Measurements from ENCODE around the gene HEPHL1. TPM values are rescaled to one million over a fixed set of nuclear protein-coding genes. Genes with fewer than 3 reads are reported as not detected.
"Not testable (repeated sequence)": the region's sequence is repeated elsewhere in the genome, so short reads cannot be mapped to it uniquely, and the experiment has no call there.

HEPHL1 gene
- total RNA-seq, 4 donors from 2014 or later = not detected

DNA sequence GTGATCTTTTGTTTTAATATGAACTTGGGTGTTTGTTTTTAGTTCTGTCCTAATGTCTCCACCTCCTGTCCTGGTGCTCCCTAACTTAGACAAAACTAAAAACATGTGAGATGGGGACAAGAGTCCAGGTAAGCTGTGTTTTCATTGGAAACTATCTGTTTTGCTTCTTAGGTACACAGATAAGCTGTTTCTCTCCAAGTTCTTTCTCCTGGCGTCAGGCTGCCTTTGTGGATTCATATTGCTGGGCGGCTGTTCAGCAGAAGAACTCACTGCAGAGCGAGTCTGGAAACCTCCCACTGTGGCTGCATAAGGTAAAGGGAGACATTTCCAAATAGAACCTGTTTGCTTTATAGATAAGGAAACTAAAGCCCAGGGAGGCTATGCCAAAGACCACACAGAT, 132.2 kb downstream of the HEPHL1 start:
- Histone ChIP-seq H3K36me3 (peaks cover 0 to 4% (median 0%) of the 10 kb centered on the region in 4 donors), H3K27me3 (no peaks in the 10 kb centered on the region), H3K27ac (no peak overlapping the region), H3K4me3 (no peak overlapping the region), H3K9me3 (no peaks in the 10 kb centered on the region), H3K4me1 (peaks cover 6 to 41% (median 19%) of the 10 kb centered on the region in 4 donors)
- TF ChIP-seq POLR2A (IDR thresholded peaks at IDR 0.05) = no peak
- no peak for TF ChIP-seq POLR2AphosphoS5 (IDR thresholded peaks at IDR 0.05)
- TF ChIP-seq EP300 (IDR thresholded peaks at IDR 0.05; ENCODE audit: low read depth) = no peak
- TF ChIP-seq, protein P1, sequence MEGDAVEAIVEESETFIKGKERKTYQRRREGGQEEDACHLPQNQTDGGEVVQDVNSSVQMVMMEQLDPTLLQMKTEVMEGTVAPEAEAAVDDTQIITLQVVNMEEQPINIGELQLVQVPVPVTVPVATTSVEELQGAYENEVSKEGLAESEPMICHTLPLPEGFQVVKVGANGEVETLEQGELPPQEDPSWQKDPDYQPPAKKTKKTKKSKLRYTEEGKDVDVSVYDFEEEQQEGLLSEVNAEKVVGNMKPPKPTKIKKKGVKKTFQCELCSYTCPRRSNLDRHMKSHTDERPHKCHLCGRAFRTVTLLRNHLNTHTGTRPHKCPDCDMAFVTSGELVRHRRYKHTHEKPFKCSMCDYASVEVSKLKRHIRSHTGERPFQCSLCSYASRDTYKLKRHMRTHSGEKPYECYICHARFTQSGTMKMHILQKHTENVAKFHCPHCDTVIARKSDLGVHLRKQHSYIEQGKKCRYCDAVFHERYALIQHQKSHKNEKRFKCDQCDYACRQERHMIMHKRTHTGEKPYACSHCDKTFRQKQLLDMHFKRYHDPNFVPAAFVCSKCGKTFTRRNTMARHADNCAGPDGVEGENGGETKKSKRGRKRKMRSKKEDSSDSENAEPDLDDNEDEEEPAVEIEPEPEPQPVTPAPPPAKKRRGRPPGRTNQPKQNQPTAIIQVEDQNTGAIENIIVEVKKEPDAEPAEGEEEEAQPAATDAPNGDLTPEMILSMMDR (IDR thresholded peaks at IDR 0.05) = no peak
- WGBS, 2 donors (ENCODE audit: low coverage in 1 of 2) = 72% methylated on average over 3 of the region's 3 CpGs; no CpG with 5 or more reads in 1 of the 2 donors
- intact Hi-C loops (cut with DNase I; ENCODE audit: low total_unique reads) (no loop called here), in situ Hi-C loops (cut with MboI; ENCODE audit: low pct_ligation_motif_present in 1 of 4, low pct_unique_long_range_greater_than_20kb in 1 of 4, low sequenced_read_pairs in 3 of 4) (loop anchor here in 1 of 4 donors (25.0 kb wide), 1 partner anchor 334 kb away; the partner anchor contains the start of genes ANKRD49 and MRE11)
- no peak for DNase-seq

DNA sequence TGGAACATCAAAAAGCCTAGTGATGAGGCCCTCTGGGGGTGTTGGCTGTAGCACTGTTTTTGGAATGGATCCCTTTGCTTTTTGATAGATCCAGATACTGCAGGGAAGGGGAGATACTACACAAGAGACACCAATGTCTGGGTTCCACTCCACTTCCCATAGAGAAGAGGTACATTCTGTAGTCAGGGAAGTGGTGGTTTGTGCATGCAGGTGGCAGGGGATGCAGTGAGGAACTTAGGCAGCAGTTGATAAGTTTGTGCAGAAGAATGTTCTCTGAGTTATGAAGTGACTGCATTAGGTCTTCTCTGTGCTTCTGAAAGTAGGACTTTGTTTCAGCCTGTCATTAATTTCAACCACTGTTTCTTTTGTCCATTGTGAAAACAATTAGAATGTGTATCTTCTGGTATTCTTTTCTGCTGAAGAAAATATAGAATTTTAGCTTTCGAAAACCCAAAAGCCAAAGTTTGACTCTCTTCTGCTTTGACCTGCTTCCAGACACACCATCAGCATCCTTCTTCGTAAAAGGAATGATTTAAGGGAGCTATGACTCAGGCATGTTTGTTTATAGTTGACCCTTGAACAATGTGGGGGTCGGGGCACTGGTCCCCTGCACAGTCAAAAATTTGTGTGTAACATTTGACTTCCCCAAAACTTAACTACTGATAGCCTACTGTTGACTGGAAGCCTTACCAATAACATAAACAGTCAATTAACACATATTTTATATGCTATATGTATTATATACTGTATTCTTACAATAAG, 133.1 kb downstream of the HEPHL1 start:
- H3K4me3 ChIP-seq = no peak overlapping the region

DNA sequence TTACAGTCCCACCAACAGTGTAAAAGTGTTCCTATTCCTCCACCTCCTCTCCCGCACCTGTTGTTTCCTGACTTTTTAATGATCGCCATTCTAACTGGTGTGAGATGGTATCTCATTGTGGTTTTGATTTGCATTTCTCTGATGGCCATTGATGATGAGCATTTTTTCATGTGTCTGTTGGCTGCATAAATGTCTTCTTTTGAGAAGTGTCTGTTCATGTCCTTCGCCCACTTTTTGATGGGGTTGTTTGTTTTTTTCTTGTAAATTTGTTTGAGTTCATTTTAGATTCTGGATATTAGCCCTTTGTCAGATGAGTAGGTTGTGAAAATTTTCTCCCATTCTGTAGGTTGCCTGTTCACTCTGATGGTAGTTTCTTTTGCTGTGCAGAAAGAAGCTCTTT, 136.2 kb downstream of the HEPHL1 start:
- 88 to 94% methylated on average over 1 to 3 of the region's 3 CpGs for WGBS, 2 donors (ENCODE audit: low coverage in 1 of 2)
- H3K4me1 ChIP-seq = peaks cover 0 to 10% (median 3%) of the 10 kb centered on the region in 4 donors
- DNase-seq; intact Hi-C loops (cut with DNase I; ENCODE audit: low total_unique reads); H3K27ac ChIP-seq; H3K36me3 ChIP-seq; H3K4me3 ChIP-seq; H3K27me3 ChIP-seq; H3K9me3 ChIP-seq: not testable (repeated sequence)
- in situ Hi-C loops (cut with MboI; ENCODE audit: low pct_ligation_motif_present in 1 of 4, low pct_unique_long_range_greater_than_20kb in 1 of 4, low sequenced_read_pairs in 3 of 4) = loop anchor here in 1 of 4 donors (25.0 kb wide), 1 partner anchor 330 kb away; the partner anchor contains the start of genes ANKRD49 and MRE11

More for the DNA sequence above, 133.1 kb downstream of the HEPHL1 start:
- no peak for TF ChIP-seq POLR2AphosphoS5 (IDR thresholded peaks at IDR 0.05)
- no peak for TF ChIP-seq POLR2A (IDR thresholded peaks at IDR 0.05)
- TF ChIP-seq, protein P1 (IDR thresholded peaks at IDR 0.05) = no peak
- TF ChIP-seq EP300 (IDR thresholded peaks at IDR 0.05; ENCODE audit: low read depth) = no peak
- no peak overlapping the region for H3K27ac ChIP-seq
- peaks cover 3 to 35% (median 16%) of the 10 kb centered on the region in 4 donors for H3K4me1 ChIP-seq
- 66 to 68% methylated on average over 3 of the region's 3 CpGs for WGBS, 2 donors (ENCODE audit: low coverage in 1 of 2)
- H3K36me3 ChIP-seq = peaks cover 0 to 4% (median 0%) of the 10 kb centered on the region in 4 donors
- DNase-seq = no peak
- no peaks in the 10 kb centered on the region for H3K27me3 ChIP-seq
- in situ Hi-C loops (cut with MboI; ENCODE audit: low pct_ligation_motif_present in 1 of 4, low pct_unique_long_range_greater_than_20kb in 1 of 4, low sequenced_read_pairs in 3 of 4) (loop anchor here in 1 of 4 donors (25.0 kb wide), 1 partner anchor 333 kb away; the partner anchor contains the start of genes ANKRD49 and MRE11), intact Hi-C loops (cut with DNase I; ENCODE audit: low total_unique reads) (no loop called here)
- no peaks in the 10 kb centered on the region for H3K9me3 ChIP-seq

Small RNAs within 50 kb of the gene (small RNA-seq; reads per million reads assigned to genes)
- 0 reads per million in 4 donors for gene AP002795.1

Other genes with a start within 250 kb of the HEPHL1 start
- 10 to 100 TPM; 17.1 to 29.1 (median 25.1) TPM for gene MED17, start 237.1 kb upstream of the HEPHL1 start, total RNA-seq
- 1 to 10 TPM in 2 of 4 donors, under 1 TPM in 1, not detected in 1; 0.96 to 3.4 (median 1.1) TPM for gene VSTM5, start 170.7 kb upstream of the HEPHL1 start, total RNA-seq
- gene PANX1, start 107.5 kb downstream of the HEPHL1 start, total RNA-seq = 10 to 100 TPM in 3 of 4 donors, 1 to 10 TPM in 1; 9.0 to 20.1 (median 11.3) TPM